HG02678 (cell line): ENCODE data around the gene SAXO2.
"Not testable (repeated sequence)": the region's sequence is repeated elsewhere in the genome, so short reads cannot be mapped to it uniquely, and the experiment has no call there.

Experiments used
- ATAC-seq: cut with Tn5 transposase; IDR thresholded peaks from one replicate; pipeline ENCODE4 v1.9.1; 2021; ENCODE audit warnings: mild to moderate bottlenecking, moderate library complexity; ENCODE audit not compliant: unreplicated experiment

The SAXO2 gene

GRCh38 chr15:82313446-82313845, 50.8 kb downstream of the SAXO2 start:
- no peak for ATAC-seq

GRCh38 chr15:82313951-82314768, 51.5 kb downstream of the SAXO2 start:
- not testable (repeated sequence) for ATAC-seq

- no peak for ATAC-seq
These were observed 52.3 kb downstream of the SAXO2 start for GRCh38 chr15:82314769-82315518.

GRCh38 chr15:82315519-82316246, 53.1 kb downstream of the SAXO2 start:
- no peak for ATAC-seq

GRCh38 chr15:82316247-82317090, 53.9 kb downstream of the SAXO2 start:
- ATAC-seq, result not testable (repeated sequence)

- ATAC-seq, result no peak
These were observed 54.5 kb downstream of the SAXO2 start for GRCh38 chr15:82317091-82317489.

- not testable (repeated sequence) for ATAC-seq
These were observed 54.9 kb downstream of the SAXO2 start for GRCh38 chr15:82317516-82317915.

GRCh38 chr15:82318281-82318680, 55.7 kb downstream of the SAXO2 start:
- not testable (repeated sequence) for ATAC-seq

- ATAC-seq, result not testable (repeated sequence)
These were observed 57.1 kb downstream of the SAXO2 start for GRCh38 chr15:82319522-82320278.

- ATAC-seq, result not testable (repeated sequence)
These were observed 58.2 kb downstream of the SAXO2 start for GRCh38 chr15:82320861-82321260.

GRCh38 chr15:82322488-82322887, 59.9 kb downstream of the SAXO2 start:
- not testable (repeated sequence) for ATAC-seq

GRCh38 chr15:82324831-82325230, 62.2 kb downstream of the SAXO2 start:
- ATAC-seq, result not testable (repeated sequence)

- ATAC-seq, result not testable (repeated sequence)
These were observed 63.0 kb downstream of the SAXO2 start for GRCh38 chr15:82325646-82326045.

GRCh38 chr15:82326896-82327295, 64.3 kb downstream of the SAXO2 start:
- ATAC-seq, result not testable (repeated sequence)

- ATAC-seq, result not testable (repeated sequence)
These were observed 64.8 kb downstream of the SAXO2 start for GRCh38 chr15:82327372-82327771.

GRCh38 chr15:82329039-82329438, 66.4 kb downstream of the SAXO2 start:
- ATAC-seq, result not testable (repeated sequence)

GRCh38 chr15:82330921-82331320, 68.3 kb downstream of the SAXO2 start:
- ATAC-seq, result not testable (repeated sequence)

GRCh38 chr15:82331576-82332304, 69.1 kb downstream of the SAXO2 start:
- not testable (repeated sequence) for ATAC-seq
